MM.1S (cell line): ENCODE data around the gene ITPRIP.

Experiments
- DNase-seq: peaks from one replicate; pipeline ENCODE4 v3.0.0-alpha.2; 2015
- H2AFZ ChIP-seq: fragments of 300-600 bp; sonication (generic); 2 replicates; pipeline ENCODE4 v1.6.0; 2016; ENCODE audit warnings: antibody characterized with exemption, low read length
- H3F3A ChIP-seq: fragments of 300-600 bp; sonication (generic); 2 replicates; pipeline ENCODE4 v1.6.1; 2016; ENCODE audit warnings: mild to moderate bottlenecking, antibody characterized with exemption, low read length, moderate library complexity, mixed read lengths; ENCODE audit not compliant: insufficient read depth
- H3K27ac ChIP-seq: fragments of 300-600 bp; sonication (generic); 2 replicates; pipeline ENCODE4 v1.5.1; 2016; ENCODE audit warnings: mild to moderate bottlenecking, low read length
- H3K27me3 ChIP-seq: fragments of 300-600 bp; sonication (generic); replicated peaks from 2 replicates; pipeline ENCODE4 v1.6.0; 2016; ENCODE audit warnings: low read length; ENCODE audit not compliant: insufficient read depth
- H3K36me3 ChIP-seq: fragments of 300-600 bp; sonication (generic); replicated peaks from 2 replicates; pipeline ENCODE4 v1.6.1; 2016; ENCODE audit warnings: mild to moderate bottlenecking, low read length, mixed read lengths; ENCODE audit not compliant: insufficient read depth
- H3K4me1 ChIP-seq: fragments of 300-600 bp; sonication (generic); 2 replicates; pipeline ENCODE4 v1.6.1; 2016; ENCODE audit warnings: low read length, mixed read lengths
- H3K4me2 ChIP-seq: fragments of 300-600 bp; sonication (generic); 2 replicates; pipeline ENCODE4 v1.6.0; 2016; ENCODE audit warnings: low read depth, low read length
- H3K4me3 ChIP-seq: fragments of 300-600 bp; sonication (generic); 2 replicates; pipeline ENCODE4 v1.5.1; 2016; ENCODE audit warnings: low read length, mixed read lengths
- H3K79me2 ChIP-seq: fragments of 300-600 bp; sonication (generic); 2 replicates; pipeline ENCODE4 v1.6.1; 2016; ENCODE audit warnings: mixed run types, low read length, mixed read lengths
- H3K9ac ChIP-seq: fragments of 300-600 bp; sonication (generic); 2 replicates; pipeline ENCODE4 v1.6.1; 2016; ENCODE audit warnings: low read length, mixed read lengths
- H3K9me2 ChIP-seq: fragments of 300-600 bp; sonication (generic); replicated peaks from 2 replicates; pipeline ENCODE4 v1.6.1; 2016; ENCODE audit warnings: mild to moderate bottlenecking, low read length, mixed read lengths; ENCODE audit not compliant: insufficient read depth
- H3K9me3 ChIP-seq: fragments of 300-600 bp; sonication (generic); replicated peaks from 2 replicates; pipeline ENCODE4 v1.6.1; 2016; ENCODE audit warnings: mild to moderate bottlenecking, low read length, mixed read lengths; ENCODE audit not compliant: insufficient read depth
- H4K20me1 ChIP-seq: fragments of 300-600 bp; sonication (generic); 2 replicates; pipeline ENCODE4 v1.6.1; 2016; ENCODE audit warnings: mild to moderate bottlenecking, low read length, moderate library complexity, mixed read lengths; ENCODE audit not compliant: insufficient read depth
- EZH2 ChIP-seq: fragments of 300-600 bp; sonication (generic); optimal IDR thresholded peaks from 2 replicates; pipeline ENCODE3; 2017; ENCODE audit warnings: low read depth, mild to moderate bottlenecking, antibody characterized with exemption, low read length, mixed read lengths
- EZH2phosphoT487 ChIP-seq: fragments of 300-600 bp; sonication (generic); IDR thresholded peaks from 2 replicates; pipeline ENCODE4 v1.6.1; 2018; ENCODE audit warnings: antibody characterized with exemption, low read length
- TF ChIP-seq, protein P1 (sequence below): fragments of 300-600 bp; sonication (generic); IDR thresholded peaks from 2 replicates; pipeline ENCODE4 v1.5.1; 2016; ENCODE audit warnings: antibody characterized with exemption, low read length, mixed read lengths

Gene ITPRIP

DNA sequence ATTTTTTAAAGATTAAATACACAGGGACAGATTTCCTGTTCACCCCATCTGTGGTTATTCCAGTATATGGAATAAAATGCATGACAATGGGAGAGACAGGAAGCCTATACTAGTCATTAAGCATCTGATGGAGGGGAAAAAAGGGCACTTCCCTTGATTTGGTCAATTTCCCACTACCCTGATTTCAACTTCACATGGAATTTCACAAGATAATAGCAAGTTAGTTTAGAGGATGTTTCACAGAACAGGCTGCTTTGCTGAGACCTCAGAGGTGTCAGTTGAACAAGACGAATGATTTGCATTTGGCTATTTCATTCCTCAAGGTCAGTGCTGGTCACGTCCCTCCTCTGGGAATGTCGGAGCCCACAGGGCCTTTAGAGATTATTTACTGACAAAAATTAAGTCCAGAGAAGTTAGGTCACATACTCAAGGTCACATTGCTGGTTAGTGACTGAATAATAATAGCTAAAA, 4.7 kb upstream of the ITPRIP start:
- no peaks in the 10 kb centered on the region for H3K9me3 ChIP-seq
- no peaks in the 10 kb centered on the region for H4K20me1 ChIP-seq
- H3K27me3 ChIP-seq = no peaks in the 10 kb centered on the region
- H3F3A ChIP-seq = peaks cover 16% of the 10 kb centered on the region
- H2AFZ ChIP-seq = no peak overlapping the region
- peaks cover 8% of the 10 kb centered on the region for H3K4me1 ChIP-seq
- no peaks in the 10 kb centered on the region for H3K36me3 ChIP-seq
- H3K79me2 ChIP-seq = no peaks in the 10 kb centered on the region
- H3K27ac ChIP-seq = no peak overlapping the region
- DNase-seq = no peak
- H3K9ac ChIP-seq = no peak overlapping the region
- H3K4me3 ChIP-seq = no peak overlapping the region
- no peak overlapping the region for H3K4me2 ChIP-seq
- H3K9me2 ChIP-seq = no peaks in the 10 kb centered on the region
- TF ChIP-seq EZH2phosphoT487 = no peak
- TF ChIP-seq, protein P1, sequence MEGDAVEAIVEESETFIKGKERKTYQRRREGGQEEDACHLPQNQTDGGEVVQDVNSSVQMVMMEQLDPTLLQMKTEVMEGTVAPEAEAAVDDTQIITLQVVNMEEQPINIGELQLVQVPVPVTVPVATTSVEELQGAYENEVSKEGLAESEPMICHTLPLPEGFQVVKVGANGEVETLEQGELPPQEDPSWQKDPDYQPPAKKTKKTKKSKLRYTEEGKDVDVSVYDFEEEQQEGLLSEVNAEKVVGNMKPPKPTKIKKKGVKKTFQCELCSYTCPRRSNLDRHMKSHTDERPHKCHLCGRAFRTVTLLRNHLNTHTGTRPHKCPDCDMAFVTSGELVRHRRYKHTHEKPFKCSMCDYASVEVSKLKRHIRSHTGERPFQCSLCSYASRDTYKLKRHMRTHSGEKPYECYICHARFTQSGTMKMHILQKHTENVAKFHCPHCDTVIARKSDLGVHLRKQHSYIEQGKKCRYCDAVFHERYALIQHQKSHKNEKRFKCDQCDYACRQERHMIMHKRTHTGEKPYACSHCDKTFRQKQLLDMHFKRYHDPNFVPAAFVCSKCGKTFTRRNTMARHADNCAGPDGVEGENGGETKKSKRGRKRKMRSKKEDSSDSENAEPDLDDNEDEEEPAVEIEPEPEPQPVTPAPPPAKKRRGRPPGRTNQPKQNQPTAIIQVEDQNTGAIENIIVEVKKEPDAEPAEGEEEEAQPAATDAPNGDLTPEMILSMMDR = no peak
- no peak for TF ChIP-seq EZH2

DNA sequence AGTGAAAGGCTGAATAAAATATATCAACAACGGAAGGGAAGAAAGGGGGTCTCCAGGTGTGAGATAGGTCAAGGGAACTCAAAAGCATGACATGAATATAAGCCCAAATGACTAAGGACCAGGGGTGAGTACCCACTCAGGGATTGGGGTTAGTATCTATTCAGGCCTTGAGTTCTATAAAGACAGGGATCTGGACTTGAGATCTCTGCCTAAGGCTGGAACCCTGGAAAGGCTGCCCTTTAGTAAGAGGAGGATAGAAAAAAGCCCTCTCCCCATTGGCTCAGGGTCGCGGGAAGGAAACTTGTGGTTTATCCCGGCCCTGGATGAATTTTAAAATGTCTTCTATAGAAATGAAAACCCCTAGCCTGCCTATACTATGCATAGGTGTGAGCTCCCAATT, 2.4 kb upstream of the ITPRIP start:
- H3K79me2 ChIP-seq = peaks cover 21% of the 10 kb centered on the region
- peaks cover 8% of the 10 kb centered on the region for H3K4me1 ChIP-seq
- no peaks in the 10 kb centered on the region for H3K9me3 ChIP-seq
- H4K20me1 ChIP-seq = no peaks in the 10 kb centered on the region
- TF ChIP-seq EZH2phosphoT487 (no peak), EZH2 (no peak)
- TF ChIP-seq, protein P1 = no peak
- no peak overlapping the region for H3K4me3 ChIP-seq
- no peaks in the 10 kb centered on the region for H3K36me3 ChIP-seq
- no peaks in the 10 kb centered on the region for H3K9me2 ChIP-seq
- no peak for DNase-seq
- no peak overlapping the region for H3K4me2 ChIP-seq
- H3K27ac ChIP-seq = no peak overlapping the region
- H3K27me3 ChIP-seq = no peaks in the 10 kb centered on the region
- H3K9ac ChIP-seq = no peak overlapping the region
- H2AFZ ChIP-seq = no peak overlapping the region
- peaks cover 29% of the 10 kb centered on the region for H3F3A ChIP-seq

DNA sequence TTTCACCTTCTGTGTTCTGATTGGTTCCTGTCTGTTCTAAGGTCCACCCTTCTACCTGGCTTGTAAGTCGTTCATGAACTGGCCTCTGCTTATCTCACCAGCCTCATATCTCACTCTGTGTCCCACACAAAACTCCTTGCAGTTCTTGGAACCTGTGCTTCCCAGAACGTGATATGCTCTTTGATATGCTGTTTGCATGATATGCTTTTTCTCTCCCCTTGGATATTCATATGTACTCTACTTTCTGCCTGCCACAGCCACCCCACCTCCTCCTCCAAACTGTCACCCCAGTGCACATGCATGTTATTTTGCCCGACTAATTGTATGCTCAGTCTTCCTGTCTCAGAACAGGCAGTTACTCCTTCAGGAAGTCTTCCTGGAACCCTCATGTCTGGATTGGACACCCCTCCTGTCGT, 1.9 kb upstream of the ITPRIP start:
- Histone ChIP-seq H3K4me1 (peaks cover 8% of the 10 kb centered on the region), H4K20me1 (no peaks in the 10 kb centered on the region), H3F3A (peaks cover 29% of the 10 kb centered on the region), H2AFZ (no peak overlapping the region), H3K9me2 (no peaks in the 10 kb centered on the region), H3K27me3 (no peaks in the 10 kb centered on the region), H3K27ac (no peak overlapping the region), H3K36me3 (no peaks in the 10 kb centered on the region), H3K79me2 (peaks cover 26% of the 10 kb centered on the region), H3K9ac (no peak overlapping the region), H3K4me3 (no peak overlapping the region), H3K4me2 (no peak overlapping the region), H3K9me3 (no peaks in the 10 kb centered on the region)
- no peak for DNase-seq
- TF ChIP-seq EZH2phosphoT487 = no peak
- TF ChIP-seq, protein P1 = no peak
